NCI-H1436 treated with DMSO at 0.1 percent for 48 hours (cell line): ENCODE results near the gene NAT14.

ENCODE experiments used
- DNase-seq: peaks from one replicate; lab custom pipeline; 2025; lab: John Stamatoyannopoulos, UW

The NAT14 gene

DNA sequence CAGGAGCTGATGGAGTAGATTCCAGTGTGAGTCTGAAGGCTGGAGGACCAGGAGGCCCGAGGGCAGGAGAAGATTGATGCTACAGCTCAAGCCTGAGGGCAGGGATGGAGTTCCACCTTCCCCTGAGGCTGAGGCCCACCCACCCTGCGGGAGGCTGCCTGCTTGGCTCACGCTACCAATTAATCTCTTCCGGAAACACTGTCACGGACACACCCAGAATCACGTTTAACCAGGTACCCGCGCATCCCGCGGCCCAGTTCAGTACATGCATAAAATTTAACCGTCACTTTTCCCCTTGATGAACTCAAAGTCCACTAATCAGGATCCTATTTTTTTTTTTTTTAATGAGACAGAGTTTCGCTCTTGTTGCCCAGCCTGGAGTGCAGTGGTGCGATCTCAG is 13.7 kb upstream of the NAT14 start:
- no peak for DNase-seq

- DNase-seq: no peak
These were observed 12.5 kb upstream of the NAT14 start for GRCh38 chr19:55472463-55472862.

DNA sequence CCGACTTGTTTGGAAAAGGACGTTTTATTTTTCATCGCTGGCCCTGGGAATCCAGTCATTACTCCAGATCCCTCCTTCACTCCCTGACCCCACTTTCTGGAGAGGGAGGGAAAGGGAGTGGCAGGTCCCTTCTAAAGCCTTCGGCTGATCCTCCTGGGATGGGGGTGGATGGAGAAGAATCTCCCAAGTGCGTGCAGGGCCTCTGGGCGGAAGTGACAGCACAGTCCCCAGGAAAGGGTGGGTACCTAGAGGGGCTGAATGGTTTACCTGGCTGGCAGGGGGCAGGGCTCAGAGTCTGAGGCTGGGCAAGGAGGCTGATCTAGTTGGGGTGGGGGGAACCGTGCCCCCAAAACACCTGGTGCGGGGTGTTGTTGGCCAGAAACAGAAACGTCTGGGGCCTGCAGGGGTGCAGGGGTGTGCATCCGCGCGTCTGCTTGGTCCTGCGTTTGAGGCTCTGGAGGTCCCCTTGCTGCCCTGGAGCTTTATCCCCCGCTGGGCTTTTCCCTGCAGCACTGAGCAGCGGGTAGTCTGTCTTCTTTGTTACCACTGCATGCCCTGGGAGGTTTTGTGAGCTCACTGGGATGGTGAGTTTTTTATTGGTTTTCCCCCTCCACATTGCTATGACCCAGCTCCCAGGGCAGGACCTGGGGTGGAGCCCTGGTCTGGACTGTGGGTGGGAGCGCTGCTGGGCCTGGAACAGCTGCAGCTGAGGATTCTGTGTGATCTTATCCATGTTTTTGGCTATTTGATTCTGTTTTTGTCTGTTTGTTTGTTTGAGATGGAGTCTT is 11.6 kb upstream of the NAT14 start:
- no peak for DNase-seq

DNA sequence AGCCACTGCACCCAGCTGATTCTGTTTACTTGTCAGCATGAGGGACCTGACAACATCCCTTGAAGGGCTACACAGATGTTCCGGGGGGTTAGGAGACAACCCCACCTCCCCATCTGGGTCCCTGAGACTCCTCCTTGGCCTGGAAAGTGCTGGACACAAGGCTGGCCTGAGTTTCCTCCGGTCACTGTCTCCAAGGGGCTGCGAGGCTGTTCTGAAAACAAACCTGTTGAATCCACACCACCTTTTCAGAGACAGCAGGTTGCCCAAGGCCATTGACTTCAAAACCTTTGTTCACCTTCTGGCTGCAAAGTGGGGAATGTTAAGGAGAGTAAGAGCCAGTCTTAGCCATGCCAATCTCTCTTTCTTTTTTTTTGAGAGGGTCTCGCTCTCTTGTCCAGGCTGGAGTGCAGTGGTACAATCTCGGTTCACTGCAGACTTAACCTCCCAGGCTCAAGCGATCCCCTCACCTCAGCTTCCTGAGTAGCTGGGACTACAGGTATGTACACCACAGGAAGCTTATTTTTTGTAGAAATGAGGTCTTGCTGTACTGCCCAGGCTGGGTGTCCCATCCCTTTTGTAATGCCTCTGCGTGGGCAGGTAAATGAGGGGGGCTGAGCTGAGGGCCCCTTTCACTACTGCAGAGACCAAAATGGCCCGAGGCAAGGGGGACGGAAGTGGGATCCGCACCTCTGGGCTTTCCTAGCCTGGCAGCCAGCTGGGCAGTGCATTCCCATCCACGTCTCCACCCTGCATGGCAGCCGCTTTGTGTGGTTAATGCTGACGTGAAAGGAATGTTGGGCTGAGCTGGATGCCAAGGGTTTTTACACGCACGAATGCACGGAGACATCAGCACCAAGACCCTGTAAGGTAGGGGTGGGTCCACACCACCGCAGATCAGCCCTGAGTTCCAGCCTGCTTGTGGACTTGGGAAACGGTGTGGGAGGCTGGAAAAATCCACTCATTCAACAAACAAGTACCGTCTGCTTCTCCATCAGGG is 10.4 kb upstream of the NAT14 start:
- DNase-seq: no peak

GRCh38 chr19:55476100-55476775 is 8.8 kb upstream of the NAT14 start, which contains the start of gene ZNF628:
Gene ZNF628 (plus strand): TSS chr19:55476617. CDS start chr19:55479911, 3,294 bp downstream.
- DNase-seq: peak; percentile 82

- no peak for DNase-seq
These were observed 7.1 kb upstream of the NAT14 start for GRCh38 chr19:55477905-55478304.

DNA sequence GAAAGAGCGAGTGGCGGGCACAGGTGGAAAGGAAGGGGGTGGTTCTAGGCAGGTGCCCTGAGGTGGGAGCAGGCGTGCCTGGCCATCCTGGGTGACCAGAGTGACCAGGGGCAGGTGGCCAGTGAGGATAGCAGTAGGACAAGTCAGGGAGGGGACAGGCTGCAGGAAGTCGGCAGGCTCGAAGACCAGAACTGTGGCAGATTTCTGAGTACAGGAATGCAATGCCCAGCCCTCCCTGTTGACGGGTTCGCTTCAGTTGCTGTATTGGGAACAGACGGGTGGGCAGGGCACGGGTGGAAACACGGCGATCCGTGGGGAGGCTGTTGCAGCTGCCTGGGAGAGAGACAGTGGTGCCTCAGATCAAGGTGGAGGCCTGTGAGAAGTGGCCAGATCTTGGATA is 6.6 kb upstream of the NAT14 start:
- no peak for DNase-seq

DNA sequence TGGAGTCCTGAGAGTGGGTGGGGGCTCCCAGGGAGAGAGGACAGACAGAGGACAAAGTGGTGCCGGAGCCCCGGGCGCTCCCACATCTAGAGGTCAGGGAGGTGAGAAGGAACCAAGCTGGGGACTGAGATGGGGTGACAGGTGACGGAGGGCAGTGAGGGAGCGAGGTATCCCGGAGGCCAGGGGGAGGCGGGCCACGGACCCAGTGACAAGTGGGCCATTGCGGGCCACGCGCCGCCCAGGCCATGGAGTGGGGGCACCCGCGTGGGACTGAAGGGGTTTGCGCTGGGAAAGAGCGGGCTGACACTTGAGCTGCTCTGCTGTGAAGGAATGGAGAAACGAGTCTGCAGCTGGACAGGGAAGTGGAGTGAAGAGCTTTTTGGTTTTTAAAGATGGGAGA is 5.9 kb upstream of the NAT14 start:
- no peak for DNase-seq

DNA sequence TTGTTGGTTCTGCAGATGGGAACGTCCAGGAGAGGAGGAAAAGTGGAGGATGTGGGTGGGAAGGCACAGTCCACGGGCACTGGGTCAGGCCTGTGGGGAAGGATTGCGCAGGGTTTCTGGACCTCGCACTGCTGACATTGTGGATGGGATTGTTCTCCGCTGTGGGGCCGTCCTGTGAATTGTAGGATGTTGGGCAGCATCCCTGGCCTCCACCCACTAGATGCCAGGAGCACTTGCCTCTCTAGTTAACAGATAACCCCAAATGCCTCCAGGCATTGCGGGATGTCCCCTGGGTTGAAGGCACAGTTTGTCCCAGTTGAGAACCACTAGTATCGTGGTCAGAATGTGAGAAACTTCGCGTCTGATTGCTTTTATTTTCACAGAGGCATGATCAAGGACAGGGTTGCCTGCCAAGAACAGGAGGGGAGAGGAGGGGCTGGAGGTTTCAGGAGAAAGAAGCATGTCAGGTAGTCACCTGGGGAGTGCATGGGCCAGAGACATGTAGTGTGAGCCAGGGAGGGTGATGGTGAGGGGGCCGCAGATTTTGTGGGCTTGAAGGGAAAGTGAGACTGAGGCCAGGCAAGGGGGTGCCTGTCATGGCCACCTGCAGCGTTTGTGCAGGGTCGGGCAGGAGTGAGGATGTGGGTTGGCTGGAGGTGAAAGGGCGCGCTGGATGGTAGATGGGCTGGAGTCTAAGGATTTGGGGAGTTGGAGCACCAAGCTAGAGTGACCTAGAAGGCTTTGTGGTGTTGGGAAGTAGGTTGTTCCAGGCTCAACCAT is 5.3 kb upstream of the NAT14 start:
- DNase-seq: no peak

- no peak for DNase-seq
These were observed 3.7 kb upstream of the NAT14 start for GRCh38 chr19:55481148-55481793.

DNA sequence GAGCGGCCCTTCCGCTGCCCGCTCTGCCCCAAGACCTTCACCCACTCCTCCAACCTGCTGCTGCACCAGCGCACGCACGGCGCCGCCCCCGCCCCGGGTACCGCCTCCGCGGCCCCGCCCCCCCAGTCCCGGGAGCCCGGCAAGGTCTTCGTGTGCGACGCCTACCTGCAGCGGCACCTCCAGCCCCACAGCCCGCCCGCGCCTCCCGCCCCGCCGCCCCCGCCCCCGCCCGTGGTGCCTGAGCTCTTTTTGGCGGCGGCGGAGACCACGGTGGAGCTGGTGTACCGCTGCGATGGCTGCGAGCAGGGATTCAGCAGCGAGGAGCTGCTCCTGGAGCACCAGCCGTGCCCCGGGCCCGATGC is 3.2 kb upstream of the NAT14 start:
- DNase-seq: no peak

DNA sequence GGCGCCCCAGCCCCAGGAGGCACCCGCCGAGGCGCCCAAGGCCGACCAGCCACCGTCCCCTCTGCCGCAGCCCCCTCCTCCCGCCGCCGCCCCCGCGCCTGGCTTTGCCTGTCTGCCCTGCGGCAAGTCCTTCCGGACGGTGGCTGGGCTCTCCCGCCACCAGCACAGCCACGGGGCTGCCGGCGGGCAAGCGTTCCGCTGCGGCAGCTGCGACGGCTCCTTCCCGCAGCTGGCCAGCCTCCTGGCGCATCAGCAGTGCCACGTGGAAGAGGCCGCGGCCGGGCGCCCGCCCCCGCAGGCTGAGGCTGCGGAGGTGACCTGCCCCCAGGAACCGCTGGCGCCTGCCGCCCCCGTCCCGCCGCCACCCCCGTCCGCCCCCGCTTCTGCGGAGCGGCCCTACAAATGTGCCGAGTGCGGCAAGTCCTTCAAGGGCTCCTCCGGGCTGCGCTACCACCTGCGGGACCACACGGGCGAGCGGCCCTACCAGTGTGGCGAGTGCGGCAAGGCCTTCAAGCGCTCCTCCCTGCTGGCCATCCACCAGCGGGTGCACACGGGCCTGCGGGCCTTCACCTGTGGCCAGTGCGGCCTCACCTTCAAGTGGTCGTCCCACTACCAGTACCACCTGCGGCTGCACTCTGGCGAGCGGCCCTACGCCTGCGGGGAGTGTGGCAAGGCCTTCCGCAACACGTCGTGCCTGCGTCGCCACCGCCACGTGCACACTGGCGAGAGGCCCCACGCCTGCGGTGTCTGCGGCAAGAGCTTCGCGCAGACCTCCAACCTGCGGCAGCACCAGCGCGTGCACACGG is 2.6 kb upstream of the NAT14 start:
- no peak for DNase-seq

DNA sequence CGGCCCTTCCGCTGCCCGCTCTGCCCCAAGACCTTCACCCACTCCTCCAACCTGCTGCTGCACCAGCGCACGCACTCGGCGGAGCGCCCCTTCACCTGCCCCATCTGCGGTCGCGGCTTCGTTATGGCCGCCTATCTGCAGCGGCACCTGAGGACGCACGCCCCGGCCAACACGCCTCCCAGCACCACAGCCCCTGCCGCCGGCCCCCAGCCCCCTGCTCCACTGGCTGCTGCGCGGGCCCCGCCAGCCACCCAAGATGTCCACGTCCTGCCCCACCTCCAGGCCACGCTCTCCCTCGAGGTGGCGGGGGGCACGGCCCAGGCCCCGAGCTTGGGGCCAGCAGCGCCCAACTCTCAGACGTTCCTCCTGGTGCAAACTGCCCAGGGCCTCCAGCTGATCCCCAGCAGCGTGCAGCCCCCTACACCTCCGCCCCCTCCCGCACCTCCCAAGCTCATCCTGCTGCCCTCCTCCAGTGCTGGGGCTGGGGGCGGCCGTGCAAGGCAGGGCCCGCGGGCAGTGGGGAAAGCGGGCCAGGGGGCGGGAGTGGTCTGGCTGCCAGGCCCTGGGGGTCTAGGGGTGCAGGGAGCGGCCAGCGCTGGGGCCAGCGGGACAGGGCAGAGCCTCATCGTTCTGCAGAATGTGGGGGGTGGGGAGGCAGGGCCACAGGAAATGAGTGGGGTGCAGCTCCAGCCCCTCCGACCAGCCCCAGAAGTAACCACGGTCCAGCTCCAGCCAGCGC is 1.9 kb upstream of the NAT14 start:
- DNase-seq: no peak

GRCh38 chr19:55483706-55484592 is 1.0 kb upstream of the NAT14 start:
- no peak for DNase-seq

DNA sequence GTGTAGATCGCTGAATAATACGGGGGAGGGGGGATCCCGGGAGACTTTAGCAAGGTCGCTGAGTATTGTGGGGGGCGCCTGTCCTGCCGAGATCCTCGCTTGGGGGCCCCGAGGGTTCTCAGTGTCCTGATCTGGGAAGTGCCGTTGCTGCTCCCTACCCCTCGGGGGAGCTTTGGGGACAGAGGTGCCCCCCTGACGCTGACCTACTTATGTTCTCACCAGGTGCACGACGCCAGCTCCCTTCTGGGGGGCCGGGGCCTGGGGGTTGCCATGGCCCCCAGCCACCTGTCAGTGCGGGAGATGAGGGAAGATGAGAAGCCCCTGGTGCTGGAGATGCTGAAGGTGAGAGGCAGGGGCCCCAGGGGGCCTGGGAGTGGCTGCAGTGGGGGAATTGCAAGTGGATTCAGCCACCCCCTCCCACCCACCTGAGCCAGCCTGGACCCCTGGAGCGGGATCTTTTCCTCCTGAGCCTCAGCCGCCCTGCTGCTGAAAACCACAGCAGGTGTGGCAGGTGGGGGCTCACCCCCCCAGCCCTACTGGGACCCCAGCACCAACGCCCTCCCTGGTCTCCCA is 537 bp downstream of the NAT14 start:
- no peak for DNase-seq

DNA sequence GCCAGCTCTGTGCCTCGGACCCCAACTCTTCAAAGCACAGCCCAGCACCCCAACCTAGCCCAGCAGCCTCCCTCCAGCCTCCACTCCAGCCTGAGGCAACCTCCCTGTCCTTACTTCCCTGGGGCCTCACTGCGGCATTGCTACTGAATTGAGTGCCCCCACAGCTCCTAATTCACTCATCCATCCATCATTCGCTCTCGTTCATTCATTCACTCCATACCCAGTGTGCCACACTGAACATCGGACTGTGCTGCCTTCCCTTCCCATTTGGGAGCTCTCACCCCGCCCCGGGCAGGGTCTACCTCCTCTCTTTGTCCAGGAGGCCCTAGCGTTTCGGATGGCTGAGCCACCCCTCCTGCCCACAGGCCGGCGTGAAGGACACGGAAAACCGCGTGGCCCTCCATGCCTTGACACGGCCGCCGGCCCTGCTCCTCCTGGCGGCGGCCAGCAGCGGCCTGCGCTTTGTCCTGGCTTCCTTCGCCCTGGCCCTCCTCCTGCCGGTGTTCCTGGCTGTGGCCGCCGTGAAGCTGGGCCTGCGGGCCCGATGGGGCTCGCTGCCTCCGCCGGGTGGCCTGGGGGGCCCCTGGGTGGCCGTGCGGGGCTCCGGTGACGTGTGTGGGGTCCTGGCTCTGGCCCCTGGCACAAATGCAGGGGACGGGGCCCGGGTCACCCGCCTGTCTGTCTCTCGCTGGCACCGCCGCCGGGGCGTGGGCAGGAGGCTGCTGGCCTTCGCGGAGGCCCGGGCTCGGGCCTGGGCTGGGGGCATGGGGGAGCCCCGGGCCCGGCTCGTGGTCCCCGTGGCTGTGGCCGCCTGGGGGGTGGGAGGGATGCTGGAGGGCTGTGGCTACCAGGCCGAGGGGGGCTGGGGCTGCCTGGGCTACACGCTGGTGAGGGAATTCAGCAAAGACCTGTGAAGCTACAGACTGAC is 1.3 kb downstream of the NAT14 start:
- DNase-seq: no peak
